ENCODE measurements around the gene GPR183. TPM values are rescaled to one million over a fixed set of nuclear protein-coding genes. Genes with fewer than 3 reads are reported as not detected.

The GPR183 gene
- total and polyA plus RNA-seq, 2 of the 8 experiments (the other 6 are each of a cell fraction or from before 2014, with no cell fraction given): not detected

- TF ChIP-seq CBX5 (IDR thresholded peaks at IDR 0.05; ENCODE audit: low read depth, low read length) (no peak), MAFK (IDR thresholded peaks at IDR 0.05; ENCODE audit: low read depth, low read length) (no peak), KDM4A (IDR thresholded peaks at IDR 0.05; ENCODE audit: low read depth, low read length, severe bottlenecking) (no peak), TCF12 (IDR thresholded peaks at IDR 0.05; ENCODE audit: low read depth, low read length) (no peak)
Measured at GRCh38 chr13:99307247-99307646, at the start of gene GPR183 (continued).
